Hematopoietic multipotent progenitor cell treated with erythropoietin and hydrocortisone succinate and interleukin-3 and kit ligand, for 6 days (in vitro differentiated cells): ENCODE results near the gene LEFTY1.

Experiments used
- DNase-seq: peaks from one replicate; pipeline ENCODE4 v3.0.0-alpha.2; 2015

Gene LEFTY1

GRCh38 chr1:225915538-225915991 is 26.6 kb upstream of the LEFTY1 start:
- no peak for DNase-seq

- DNase-seq: no peak
Measured at GRCh38 chr1:225914947-225915346, 26.0 kb upstream of the LEFTY1 start.

GRCh38 chr1:225914391-225914790 is 25.4 kb upstream of the LEFTY1 start:
- DNase-seq: no peak

DNA sequence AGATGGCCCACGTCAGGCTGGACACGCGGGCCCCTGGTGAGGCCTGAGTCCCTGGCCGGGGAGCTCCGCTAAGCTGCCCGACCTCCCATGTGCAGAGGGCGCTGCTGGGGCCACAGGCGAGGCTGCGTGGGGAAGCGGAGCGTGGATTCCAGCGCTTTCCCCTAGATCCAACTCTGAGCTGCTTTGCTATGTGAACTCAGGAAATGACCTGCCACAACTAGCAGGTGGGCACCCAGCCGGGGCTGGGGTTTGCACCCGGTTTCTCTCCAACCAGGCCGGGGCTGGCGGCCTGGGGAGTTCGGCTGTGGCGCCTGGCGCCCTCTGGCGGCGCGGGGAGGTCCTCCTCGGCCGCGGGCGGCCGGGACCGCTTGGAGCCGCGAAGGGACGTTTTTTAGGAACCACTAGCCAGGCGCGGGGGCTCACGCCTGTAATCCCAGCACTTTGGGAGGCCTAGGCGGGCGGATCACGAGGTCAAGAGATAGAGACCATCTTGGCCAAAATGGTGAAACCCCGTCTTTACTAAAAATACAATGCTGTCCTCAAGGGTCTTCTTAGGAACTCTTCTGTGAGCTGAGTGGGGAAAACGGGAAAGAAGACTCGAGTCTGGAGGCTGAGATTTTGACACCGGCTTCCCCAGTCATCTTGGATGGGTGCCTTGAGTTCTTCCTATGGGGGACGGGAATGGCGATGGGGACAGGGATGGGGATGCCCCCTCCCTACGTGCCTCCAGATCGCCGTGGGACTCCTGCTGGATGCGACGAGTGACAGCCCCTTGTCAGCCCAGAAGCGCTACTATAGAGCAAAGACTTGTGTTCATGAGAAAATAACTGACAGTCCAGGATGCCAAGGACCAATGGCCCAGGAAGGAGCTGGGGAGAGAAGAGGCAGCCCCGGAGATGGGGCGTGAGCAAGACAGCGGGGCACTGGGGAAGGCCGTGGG is 22.5 kb upstream of the LEFTY1 start:
- peak; percentile 73 for DNase-seq

- no peak for DNase-seq
Measured at GRCh38 chr1:225909477-225909876, 20.5 kb upstream of the LEFTY1 start.

DNA sequence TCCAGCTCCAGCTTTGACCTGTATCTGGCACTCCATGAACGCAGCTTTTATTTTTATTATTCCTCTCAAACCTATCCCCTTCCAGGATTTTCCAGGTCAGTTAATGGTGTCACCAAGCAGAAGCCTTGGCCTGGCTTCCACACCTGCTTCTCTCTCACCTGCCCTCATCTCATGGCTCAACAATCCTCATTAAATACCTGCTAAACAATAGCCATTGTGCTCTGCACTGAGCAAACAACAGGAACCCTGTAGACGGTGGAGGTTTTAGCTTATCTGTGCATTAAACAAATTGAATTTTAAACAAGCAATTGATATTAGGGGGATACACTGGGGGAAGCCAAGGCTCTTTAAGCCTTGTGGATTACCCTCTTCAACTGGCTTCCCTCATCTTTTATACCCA is 19.8 kb upstream of the LEFTY1 start:
- no peak for DNase-seq

DNA sequence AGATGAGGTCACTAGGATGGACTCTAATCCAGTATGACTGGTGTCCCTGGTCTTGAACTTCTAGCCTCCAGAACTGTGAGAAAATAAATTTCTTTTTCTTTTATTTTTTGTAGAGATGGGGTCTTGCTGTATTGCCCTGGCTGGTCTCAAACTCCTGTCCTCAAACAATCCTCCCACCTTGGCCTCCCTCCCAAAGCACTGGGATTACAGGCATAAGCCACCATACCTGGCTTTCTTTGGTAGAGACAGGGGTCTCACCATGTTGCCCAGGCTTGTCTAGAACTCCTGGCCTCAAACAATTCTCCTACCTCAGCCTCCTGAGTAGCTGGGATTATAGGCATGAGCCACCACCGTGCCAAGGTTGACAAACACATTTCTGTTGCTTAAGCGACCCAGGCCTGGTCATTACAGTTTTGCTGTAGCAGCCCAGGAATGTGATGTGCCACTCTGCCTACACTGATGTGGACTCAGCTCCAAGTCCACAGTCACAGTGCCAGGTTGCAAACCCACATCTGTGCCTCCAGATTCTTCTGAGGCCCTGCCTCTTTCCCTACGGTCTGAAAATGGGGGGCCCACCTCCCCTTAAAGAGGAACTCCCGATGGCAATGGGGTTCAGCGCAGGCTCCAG is 19.2 kb upstream of the LEFTY1 start:
- DNase-seq: no peak

GRCh38 chr1:225907341-225907740 is 18.4 kb upstream of the LEFTY1 start:
- DNase-seq: no peak

GRCh38 chr1:225906467-225906866 is 17.5 kb upstream of the LEFTY1 start:
- DNase-seq: no peak

DNA sequence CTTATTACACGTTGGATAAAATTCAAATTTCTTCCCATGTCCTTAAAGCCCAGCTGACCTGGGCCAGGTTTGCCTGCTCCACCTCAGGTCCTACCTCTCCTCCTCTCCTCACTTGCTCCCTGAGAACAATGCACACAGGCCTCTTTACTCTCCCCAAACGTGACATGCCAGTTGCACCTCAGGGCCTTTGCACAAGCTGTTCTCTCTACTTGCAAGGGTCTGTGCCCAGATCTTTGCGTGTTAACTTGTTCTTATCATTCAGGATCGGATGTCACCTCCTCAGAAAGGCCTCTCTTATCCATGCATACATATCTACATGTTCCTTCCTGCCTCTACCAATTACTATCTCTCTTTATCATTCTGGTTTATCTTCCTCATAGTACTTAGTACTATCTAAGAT is 14.7 kb upstream of the LEFTY1 start:
- DNase-seq: no peak

DNA sequence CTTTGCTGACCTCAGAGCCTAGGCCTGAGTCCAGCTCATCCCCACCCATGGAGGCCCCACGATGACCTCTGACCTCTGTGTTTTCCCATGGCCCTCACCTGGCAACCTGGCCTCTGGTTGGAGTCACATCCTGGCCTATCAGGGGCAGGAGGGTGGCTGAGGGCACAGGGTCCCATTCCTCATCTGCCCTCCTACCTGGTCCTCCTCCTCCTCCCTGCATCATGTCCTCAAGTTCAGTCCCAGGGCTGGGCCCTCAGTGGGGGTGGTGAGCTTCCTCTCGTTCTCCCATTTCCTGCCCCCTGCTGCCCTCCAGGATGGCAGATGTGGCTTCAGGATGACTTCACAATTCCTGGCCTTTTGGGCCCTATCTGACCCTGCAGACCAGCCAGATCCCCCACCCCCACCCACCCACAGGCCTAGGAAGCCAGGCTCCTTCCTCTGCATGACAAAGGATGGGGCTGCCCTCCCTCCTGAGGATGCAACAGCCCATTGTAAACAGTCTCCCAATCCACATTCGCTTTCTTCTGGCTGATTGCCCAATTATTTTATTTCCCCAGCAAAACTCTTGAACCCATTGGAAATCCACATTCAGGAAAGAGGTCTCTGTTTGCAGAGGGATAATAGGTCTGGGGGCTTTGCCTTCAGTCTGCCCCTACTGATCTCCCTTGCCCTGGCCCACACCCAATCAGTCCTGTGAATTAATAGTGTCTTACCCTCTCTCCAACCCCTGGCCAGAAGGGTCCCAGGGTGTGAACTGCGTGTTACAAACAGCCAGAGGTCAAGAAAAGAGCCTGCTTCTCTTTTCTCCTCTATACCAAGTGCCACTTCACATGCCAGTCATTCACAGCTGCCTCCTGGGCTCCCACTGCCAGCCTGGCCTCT is 10.3 kb upstream of the LEFTY1 start:
- no peak for DNase-seq

- no peak for DNase-seq
Measured at GRCh38 chr1:225897595-225898514, 8.9 kb upstream of the LEFTY1 start.

- no peak for DNase-seq
Measured at GRCh38 chr1:225896937-225897549, 8.1 kb upstream of the LEFTY1 start.

GRCh38 chr1:225896494-225896893 is 7.5 kb upstream of the LEFTY1 start:
- no peak for DNase-seq

DNA sequence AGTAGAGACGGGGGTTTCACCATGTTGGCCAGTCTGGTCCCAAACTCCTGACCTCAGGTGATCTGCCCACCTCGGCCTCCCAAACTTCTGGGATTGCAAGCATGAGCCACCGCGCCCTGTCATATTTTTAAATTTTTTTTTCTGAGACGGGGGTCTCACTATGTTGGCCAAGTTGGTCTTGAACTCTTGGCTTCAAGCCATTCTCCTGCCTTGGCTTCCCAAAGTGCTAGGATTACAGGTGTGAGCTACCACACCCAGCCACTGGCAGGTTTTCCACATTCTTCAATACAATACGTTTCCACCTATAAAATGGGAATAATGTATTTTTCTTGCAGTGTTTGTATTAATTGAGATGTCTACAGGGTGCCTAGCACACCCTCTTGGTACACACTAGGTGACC is 3.4 kb upstream of the LEFTY1 start:
- DNase-seq: no peak

- peak; percentile 27 for DNase-seq
Measured at GRCh38 chr1:225891229-225891972, 2.5 kb upstream of the LEFTY1 start.

GRCh38 chr1:225890346-225891228 is 1.6 kb upstream of the LEFTY1 start:
- no peak for DNase-seq

- no peak for DNase-seq
Measured at GRCh38 chr1:225889743-225890142, 797 bp upstream of the LEFTY1 start.

DNA sequence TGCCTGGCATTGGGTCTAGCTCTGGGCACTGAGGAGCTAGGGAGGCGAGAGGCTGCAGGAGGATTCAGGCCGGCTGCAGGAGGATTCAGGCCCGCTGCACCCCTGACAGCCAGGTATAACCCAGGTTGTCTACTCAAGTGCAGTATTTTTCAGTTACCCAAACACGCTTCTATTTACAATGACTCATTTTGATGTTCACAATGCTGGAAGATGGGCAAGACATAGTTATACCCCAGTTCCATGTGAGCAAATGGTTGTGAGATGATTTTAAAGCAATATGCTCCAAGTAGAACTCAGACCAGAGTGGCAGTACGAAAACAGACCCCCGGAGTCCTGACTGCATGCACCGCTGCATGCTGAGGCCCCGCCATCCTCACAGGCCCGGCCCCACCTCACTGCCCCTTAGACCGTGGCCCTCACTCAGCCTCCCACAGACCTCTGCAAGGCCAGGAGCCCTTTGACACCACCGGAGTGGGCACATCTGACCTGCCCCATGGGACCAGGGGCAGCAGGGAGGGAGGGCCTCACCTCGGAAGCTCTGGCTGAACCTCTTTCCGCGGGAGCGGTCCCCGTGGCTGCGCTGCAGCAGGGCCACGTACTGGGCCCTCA is 553 bp downstream of the LEFTY1 start:
- no peak for DNase-seq
